NCI-H446 treated with DMSO at 0.1 percent for 48 hours (cell line): ENCODE results near the gene E2F2.
"Not testable (repeated sequence)": the region's sequence is repeated elsewhere in the genome, so short reads cannot be mapped to it uniquely, and the experiment has no call there.

Experiments
- DNase-seq: peaks from one replicate; lab custom pipeline; 2025; lab: John Stamatoyannopoulos, UW

E2F2 gene

GRCh38 chr1:23545851-23546250 is 14.8 kb upstream of the E2F2 start:
- DNase-seq = no peak

GRCh38 chr1:23544444-23545389 is 13.7 kb upstream of the E2F2 start:
- DNase-seq = peak; percentile 39

GRCh38 chr1:23543707-23544443 is 12.8 kb upstream of the E2F2 start:
- no peak for DNase-seq

GRCh38 chr1:23542940-23543339 is 11.9 kb upstream of the E2F2 start:
- not testable (repeated sequence) for DNase-seq

GRCh38 chr1:23539698-23540266 is 8.7 kb upstream of the E2F2 start:
- DNase-seq = peak; percentile 92

GRCh38 chr1:23537296-23537973 is 6.4 kb upstream of the E2F2 start:
- DNase-seq = no peak

- DNase-seq = no peak
Measured at GRCh38 chr1:23533246-23534023, 2.4 kb upstream of the E2F2 start.

- DNase-seq = no peak
Measured at GRCh38 chr1:23531562-23532094, 595 bp upstream of the E2F2 start.

GRCh38 chr1:23530087-23530746 is 816 bp downstream of the E2F2 start:
- DNase-seq = no peak

GRCh38 chr1:23529146-23530086 is 1.6 kb downstream of the E2F2 start:
- no peak for DNase-seq

- peak; percentile 81 for DNase-seq
Measured at GRCh38 chr1:23528250-23528978, 2.6 kb downstream of the E2F2 start.

- no peak for DNase-seq
Measured at GRCh38 chr1:23527900-23528249, 3.2 kb downstream of the E2F2 start.

GRCh38 chr1:23527366-23527765 is 3.7 kb downstream of the E2F2 start:
- DNase-seq = no peak

GRCh38 chr1:23526329-23527041 is 4.5 kb downstream of the E2F2 start:
- DNase-seq = no peak

- no peak for DNase-seq
Measured at GRCh38 chr1:23525558-23526250, 5.3 kb downstream of the E2F2 start.

- no peak for DNase-seq
Measured at GRCh38 chr1:23524716-23525401, 6.2 kb downstream of the E2F2 start.

- DNase-seq = no peak
Measured at GRCh38 chr1:23524163-23524562, 6.9 kb downstream of the E2F2 start.
